Stimulated activated CD8-positive, alpha-beta memory T cell treated with anti-CD3 and anti-CD28 coated beads, Interleukin-4, amount 100 ng/mL, for 48 hours (primary cell): ENCODE measurements around the gene C2orf76.
"Not testable (repeated sequence)": the region's sequence is repeated elsewhere in the genome, so short reads cannot be mapped to it uniquely, and the experiment has no call there.

Experiments used
- DNase-seq: peaks from one replicate; pipeline ENCODE4 v3.0.0-alpha.2; 2020

Gene C2orf76

DNA sequence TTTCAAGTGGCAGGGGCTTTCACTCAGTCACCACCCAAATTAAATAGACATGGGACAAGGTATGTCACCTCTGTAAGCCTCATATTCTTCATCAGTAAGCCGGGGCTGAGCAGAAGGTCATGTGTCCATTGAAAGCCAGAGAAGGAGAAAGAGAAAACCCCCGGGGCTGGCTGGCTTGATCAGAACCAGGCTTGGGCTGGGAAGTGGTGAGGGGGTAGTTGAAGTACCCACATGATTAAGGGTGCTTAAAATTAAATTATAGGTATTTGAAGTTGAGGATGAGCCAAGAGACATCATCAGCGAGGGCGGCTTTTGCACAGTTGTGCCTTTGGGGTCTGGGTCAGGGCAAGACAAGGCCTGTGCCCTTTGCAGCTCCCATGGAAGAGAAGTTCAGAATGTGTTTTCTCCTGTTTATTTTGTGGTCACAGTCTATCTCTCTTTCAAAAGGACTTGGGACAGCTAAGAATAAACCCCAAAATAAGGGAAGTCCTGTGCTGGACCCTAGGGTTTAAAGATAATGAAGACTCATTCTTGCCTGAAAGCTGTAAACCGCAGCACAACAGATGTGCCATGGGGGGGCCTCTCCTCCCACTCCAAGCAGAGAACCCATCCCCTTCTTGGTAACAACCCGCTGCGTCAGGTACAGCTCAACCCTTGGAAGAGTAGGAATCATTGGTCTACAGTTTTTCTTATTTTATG, 10.8 kb upstream of the C2orf76 start:
- no peak for DNase-seq

DNA sequence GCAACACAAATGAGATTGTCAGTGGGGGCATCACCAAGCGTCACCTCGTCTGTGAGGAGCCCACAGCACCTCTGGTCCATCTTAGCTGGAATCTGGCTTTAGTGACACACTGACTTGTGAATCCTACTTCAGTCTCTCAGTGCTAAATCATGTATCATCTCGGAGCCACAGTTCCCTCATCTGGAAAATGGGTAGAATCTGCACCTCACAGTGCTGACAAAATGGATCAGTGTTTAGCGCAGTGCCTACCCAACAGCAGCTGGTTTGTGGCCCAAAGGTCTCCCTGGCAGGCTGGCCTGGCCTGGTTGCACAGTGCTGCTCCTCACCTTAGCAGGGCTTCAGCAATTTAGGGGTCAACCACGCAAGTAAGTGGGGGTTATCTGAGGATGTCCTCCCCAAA, 10.2 kb upstream of the C2orf76 start:
- DNase-seq: no peak

DNA sequence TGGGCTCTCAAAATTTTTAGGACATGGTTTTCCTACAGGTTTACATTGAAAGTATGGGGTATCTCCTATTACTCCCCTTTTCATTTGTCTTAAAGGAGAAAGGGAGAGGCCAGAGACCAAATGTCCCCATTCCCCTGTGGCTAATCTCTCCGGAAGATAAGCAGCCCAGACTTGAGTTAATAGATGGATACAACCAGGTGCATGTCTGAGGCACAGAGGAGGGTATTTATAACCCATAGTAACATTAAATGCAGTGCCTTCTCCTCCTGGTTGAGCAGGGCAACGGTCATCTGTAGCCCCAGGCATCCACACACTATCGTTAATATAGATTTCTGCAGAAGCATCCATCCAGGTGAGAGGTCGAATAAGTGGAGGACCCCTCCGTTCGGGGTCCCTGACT, 9.8 kb upstream of the C2orf76 start:
- not testable (repeated sequence) for DNase-seq

DNA sequence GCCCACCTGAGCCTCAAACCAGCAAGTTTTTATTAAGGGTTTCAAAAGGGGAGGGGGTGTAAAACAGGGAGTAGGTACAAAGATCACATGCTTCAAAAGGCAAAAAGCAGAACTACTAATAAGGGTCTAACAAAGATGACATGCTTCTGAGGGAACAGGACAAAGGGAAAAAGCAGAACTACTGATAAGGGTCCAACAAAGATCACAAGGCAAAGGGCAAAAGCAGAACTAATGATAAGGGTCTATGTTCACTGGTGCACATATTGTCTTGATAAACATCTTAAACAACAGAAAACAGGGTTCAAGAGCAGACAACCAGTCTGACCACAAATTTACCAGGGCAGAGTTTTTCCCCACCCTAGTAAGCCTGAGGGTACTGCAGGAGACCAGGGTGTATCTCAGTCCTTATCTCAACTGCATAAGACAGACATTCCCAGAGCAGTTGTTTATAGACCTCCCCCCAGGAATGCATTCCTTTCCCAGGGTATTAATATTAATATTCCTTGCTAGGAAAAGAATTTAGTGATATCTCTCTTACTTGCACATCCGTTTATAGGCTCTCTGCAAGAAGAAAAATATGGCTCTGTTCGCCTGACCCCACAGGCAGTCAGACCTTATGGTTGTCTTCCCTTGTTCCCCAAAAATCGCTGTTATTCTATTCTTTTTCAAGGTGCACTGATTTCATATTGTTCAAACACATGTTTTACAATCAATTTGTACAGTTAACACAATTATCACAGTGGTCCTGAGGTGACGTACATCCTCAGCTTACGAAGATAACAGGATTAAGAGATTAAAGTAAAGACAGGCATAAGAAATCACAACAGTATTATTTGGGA, 7.5 kb upstream of the C2orf76 start:
- DNase-seq: not testable (repeated sequence)

DNA sequence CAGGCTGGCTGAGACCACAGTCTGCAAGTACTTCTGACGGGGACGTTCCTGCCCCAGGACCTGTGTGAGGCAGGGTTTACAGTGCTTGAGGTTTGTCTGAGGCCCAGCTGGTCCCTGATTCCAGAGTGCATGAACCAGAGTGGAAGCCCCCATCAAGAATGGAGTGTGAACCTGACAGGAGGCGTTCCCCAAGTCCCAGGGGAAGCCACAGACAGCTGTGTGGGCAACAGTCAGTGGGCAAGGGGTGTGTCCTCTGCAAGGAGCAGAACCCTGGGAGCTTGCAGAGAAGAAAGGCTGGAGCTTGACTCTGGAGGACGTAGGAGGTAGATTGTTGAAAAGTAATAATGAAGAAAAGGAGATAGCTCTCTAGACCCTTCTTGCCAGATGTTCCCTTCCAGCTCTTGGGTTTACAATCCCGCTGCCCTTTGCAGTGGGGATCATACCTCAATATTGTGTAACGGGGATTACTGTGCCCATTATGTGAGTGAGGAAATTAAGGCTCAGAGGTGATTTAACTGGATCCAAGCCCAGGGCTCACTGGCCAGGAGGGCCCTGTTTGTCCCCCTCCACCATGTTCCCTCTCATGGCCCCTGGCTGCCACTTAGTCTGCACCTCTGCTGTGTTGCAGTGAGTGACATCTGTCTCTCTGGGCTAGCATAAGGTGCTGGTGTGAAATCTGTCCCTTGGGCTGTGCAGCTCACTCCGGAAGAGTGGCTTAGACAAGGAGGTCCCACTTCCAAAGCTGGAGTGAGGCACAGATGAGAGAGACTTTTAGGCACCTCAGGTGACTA, 6.3 kb upstream of the C2orf76 start:
- DNase-seq: no peak

DNA sequence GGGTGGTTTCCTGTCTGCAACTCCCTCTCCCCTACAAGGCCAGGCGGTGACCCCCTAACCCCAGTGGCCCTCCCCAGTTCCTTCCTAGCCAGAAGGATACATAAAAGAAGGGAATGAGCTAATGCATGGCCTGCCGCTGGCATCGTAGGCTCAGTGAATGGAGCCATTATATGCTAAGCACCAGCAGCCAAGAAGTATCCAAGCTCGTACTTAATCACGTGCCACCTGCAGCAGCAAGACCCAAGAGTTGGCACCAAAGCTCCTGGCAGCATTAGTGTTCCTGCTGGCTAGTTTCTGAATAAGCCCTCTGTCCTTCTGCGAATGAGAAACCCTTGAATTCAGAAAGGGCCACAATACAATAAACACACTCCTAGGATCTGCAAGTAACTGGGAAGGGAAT, 4.5 kb upstream of the C2orf76 start:
- no peak for DNase-seq

DNA sequence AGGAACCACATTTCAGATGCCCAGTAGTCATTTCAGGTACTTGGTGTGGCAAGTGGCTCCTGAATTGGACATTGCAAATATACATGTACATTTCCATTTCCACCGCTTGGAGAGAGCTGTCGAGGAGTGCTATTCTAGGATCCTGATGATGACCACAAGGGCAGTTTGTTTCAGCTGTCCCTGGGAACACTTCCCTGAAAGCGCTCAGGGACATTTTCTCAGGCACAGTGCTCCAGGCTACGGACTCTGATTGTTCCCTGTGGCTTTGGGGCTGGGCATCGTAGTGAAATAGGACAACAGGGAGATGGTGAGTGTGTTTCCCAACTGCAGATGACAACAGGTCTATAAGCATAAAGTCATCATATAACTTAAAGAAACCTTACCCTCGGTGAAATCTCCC, 3.2 kb upstream of the C2orf76 start:
- no peak for DNase-seq

DNA sequence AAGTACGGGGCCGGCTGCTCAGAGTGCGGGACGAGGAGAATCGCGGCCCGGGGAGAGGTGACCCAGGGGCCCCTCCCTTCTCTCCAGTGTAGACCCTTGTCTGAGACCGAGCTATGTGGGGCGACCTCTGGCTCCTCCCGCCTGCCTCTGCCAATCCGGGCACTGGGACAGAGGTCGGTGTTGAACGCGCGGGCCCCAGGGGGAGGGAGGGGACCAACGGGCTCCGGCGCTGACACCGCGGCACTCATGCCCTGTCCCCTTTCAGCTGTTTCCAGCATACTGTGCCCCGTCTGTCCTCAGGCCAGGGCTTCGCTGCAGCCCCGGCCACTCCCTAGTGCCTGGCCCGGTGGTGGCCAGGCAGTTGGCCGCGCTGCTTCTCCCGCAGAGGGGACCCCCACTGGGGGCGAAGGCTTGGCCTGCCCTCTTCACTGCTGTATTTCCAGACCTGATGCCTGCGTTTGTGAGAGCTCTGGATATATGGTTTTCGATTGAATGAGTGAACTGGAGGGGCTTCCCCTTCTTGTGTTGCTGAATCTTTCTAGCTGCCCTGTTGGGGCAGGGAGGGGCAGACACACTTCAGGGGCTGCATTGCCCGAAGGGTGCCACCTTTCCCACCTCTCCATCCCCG, 952 bp upstream of the C2orf76 start:
- DNase-seq: peak; percentile 75

DNA sequence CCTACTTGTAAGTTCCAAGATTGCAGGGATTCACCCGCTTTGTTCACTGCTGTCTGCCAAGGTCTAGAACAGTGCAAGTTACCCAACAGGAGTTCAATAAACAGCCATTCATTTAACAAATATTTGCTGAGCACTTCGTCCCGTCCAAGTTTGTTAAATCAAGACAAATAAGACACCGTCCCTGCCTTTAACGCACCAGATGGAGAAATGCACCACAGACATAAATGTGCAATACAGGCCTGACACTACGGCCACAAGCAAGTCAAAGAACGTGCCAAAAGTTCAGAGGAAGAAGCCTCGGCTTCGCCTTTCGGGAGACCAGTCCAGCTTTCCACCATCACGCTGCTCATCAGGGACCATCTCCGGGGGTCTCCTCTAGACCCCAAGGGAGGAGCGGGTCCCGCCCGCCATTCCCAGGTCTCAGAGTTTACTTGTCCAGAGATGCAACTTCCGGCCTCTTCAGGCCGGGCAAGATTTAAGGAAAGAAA, 429 bp downstream of the C2orf76 start:
- DNase-seq: no peak

DNA sequence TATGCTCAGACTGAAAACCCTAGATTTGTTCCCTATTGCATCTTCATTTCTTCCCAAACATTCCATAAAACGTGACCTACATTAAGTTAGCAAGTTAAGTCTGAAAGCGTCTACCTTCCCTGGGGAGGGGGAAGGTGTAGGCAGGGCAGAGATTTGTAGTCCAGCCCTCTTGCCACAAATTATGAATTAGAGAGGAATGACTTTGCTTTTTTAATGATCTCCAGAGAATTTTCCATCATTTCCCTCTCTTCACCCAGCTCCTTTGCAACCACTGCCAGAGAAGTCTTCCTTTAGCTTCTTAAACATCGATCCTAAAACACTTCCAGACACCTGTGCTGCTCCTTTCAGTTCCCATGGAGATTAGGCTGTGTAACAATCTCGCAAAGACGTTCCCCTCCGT, 1.2 kb downstream of the C2orf76 start:
- DNase-seq: no peak

DNA sequence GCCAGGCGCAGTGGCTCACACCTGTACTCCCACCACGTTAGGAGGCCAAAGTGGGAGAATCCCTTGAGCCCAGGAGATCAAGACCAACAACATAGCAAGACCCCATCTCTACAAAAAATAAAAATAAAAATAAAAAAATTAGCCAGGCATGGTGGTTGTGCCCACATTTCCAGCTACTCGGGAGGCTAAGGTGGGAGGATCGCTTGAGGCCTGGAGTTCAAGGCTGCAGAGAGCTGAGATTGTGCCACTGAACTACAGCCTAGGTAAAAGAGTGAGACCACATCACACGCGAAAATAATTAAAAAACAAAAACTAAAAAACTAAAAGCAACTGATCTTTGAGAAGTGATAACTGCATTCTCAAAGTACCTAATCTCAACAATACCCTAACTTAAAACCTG, 1.8 kb downstream of the C2orf76 start:
- DNase-seq: no peak

DNA sequence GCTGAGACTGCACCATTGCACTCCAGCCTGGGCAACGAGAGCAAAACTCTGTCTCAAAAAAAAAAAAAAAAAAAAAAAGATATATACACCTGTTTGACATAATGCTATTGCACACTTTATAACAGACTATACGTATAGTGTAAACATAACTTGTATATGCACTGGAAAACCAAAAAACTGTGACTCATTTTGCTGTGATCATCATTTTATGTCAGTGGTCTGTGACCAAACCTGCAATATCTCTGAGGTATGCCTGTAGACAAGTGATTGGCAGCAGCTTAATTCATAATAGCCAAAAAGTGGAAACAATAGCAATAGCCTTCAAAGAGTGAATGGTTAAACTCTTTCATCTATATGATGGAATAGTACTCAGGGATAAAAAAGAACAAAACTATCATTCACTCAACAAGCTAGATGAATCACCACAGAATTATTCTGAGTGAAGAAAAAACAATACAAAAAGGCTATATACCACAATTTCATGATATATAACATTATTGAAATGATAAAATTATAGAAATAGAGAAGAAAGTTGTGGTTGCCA, 6.1 kb downstream of the C2orf76 start:
- DNase-seq: no peak

DNA sequence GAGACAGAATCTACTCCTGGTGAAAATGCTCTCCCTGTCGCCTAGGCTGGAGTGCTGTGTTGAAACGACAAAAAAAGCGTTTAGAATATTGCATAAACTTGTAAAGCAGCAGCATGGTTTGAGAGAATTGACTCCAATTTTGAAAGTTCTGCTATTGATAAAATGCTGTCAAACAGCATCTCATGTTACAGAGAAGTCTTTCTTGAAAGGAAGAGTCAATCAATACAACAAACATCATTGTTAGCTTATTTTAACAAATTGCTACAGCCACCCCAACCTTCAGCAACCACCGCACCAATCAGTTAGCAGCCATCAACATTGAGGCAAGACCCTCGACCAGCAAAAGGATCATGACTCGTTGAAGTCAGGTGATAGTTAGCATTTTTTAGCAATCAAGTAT, 6.9 kb downstream of the C2orf76 start:
- DNase-seq: no peak

DNA sequence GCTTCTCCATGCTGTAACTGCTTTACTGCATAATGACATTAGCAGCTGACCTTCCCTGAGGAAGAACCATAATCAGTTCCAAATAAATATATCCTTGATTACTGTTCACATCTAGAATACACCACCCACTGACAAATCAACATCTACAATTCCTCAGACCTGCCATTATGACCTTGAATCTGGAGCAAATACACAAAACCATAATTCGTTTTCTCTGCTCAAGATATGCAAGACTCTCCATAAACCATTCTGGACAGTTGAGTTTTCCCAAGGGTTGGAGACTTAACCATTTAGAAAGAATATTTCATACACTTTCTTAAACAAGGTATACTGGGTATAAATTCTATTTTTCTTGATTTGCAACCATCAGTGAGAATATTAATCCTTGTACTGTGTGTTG, 11.8 kb downstream of the C2orf76 start:
- DNase-seq: no peak

DNA sequence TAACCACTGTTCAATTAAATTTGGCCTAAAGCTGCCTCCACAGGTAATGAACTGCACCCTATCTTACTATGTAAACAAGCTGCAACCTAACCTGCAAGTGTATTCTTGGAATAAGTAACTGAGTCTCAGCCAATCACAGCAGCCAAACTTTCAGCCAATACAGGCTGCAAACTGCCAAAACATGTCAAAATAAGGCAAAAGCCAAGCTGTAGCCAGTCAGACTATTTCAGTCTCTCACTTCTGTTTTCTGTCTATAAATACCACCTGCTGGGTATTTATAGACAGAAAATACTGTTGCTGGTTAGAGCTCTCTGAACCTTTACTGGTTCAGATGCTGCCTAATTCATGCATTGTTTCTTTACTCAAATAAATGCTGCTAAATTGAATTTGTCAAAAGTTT, 14.3 kb downstream of the C2orf76 start:
- no peak for DNase-seq

DNA sequence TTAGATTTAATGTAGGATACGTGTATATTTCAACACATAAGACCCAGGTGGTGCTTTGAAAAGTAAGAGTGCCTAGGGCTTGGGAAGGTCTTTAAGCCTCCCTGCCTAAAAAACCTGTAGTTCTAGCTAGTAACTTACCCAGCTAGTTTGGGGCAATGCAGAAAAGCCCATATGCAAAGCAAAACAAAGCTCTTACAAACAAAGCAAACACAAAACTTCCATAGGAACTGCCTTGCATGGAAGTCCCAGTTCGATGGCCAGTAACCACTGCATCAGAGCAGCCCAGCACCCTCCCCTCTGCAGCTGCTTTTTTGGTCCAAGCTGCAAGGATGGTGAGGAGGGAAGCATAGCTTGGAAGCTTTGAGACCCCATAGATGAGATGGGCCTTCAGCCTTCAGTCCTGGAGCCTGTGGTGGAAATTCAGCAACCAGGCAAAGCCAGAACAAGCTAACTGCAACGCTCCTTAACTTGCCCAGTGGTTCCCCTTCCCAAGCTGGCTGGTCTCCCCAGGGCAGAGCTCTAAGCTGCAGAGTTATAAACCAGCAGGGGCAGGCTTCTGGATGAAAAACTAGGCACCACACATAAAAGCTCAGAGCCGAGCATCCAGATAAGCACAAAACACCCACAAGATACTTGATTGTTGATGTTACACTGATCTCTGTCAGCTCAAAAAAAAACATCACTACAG, 16.2 kb downstream of the C2orf76 start:
- DNase-seq: no peak

DNA sequence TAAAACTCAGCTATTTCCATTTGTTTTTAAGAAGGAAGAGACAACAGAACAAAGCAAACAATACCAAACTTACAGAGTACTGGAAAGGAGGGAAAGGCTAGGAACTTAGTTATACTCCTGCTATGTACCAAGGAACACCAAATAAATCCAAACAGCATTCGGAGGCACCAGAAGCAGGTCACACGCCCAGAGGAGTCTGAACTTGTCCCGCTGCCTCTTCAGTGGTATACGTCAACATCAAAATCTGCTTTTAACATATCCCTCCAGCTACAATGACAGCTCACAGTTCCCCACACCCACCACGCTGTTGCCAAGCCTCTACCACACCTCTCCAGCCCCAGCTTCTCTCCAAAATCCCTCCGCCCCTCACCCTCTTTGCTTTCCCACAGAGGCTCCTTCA, 17.3 kb downstream of the C2orf76 start:
- DNase-seq: no peak

DNA sequence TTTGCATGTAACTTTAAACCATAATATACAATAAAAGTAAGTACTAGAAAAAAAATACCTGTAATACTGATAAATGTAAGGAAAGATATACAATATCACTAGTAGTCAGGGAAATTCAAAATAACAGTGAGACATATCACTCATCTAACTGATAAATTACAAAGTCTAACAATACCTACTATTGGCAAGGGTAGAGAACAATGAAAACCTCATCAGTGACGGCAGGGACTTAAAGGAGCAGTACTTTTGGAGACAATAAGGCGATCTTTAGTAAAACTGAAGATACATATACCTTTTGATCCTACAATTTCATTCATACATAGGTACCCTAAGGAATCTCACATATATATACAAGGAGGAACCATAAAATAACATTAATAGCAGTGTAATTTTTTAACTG, 24.9 kb downstream of the C2orf76 start:
- DNase-seq: no peak

DNA sequence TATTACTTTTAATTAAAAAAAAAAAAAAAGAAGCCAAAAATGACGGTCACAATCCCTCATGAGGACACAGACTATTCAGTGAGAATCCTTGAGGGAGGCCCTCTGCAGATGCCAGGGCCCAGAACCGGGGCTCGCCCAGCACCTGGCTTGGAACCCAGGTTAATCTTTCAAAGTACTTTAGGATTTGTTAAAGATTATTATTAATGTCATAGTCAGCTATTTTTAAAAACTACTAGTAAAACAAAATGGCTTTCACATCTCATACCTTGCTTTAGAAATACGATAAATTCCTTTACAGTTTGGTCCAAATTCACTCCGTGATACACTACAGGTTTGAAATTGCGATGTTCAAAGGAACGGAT, 27.1 kb downstream of the C2orf76 start:
- DNase-seq: no peak

DNA sequence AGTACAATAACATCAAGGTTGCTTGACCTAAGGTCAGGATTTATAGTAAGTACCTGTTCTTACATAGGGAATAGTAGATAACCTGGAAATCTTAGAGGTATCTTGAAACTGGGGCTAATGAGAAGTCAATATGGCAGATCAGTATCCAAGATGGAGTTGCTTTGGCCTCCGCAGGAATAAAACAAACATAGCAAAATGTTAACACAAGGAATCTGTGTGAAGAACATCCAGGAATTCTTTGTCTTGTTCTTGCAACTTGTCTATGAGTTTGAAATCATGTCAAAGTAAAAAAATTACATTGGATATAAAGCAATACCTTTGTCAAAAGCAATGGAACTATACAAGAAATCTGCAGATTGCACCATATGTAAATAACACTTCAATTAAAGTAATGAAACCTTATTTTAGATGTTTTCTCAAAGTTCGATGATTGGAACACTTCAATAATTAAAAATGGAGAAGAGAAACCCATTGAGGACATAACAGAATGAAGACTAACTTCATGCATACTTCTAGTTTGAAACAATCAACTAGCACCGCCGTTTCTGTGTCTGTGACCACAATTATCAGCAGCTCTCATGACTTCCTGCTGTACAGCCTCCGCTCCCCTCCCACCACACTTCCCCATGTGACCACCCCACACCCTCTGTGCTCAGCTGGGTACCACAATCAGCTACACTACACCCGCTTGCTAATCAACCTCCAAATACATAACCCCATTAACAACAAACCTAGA, 27.6 kb downstream of the C2orf76 start:
- peak; percentile 36 for DNase-seq

DNA sequence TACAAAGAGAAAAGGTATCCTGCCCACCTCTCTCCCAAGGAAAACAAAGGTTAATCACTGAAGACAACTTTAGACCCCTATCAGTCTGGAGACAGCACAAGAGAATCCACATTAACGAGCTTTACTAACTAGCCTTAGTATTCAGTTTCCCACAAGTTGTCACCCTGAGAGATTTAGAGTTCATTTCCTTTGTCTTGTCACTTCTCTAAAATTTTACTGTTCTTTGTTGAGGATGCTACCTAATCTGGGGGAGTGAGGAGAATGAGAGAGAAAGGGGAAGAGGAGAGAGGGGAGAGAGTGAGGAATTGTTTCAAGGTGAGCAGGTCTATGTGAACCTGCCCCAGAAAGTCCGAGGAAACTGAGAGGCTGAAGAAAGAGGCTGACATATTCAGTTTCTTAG, 28.4 kb downstream of the C2orf76 start:
- DNase-seq: no peak

DNA sequence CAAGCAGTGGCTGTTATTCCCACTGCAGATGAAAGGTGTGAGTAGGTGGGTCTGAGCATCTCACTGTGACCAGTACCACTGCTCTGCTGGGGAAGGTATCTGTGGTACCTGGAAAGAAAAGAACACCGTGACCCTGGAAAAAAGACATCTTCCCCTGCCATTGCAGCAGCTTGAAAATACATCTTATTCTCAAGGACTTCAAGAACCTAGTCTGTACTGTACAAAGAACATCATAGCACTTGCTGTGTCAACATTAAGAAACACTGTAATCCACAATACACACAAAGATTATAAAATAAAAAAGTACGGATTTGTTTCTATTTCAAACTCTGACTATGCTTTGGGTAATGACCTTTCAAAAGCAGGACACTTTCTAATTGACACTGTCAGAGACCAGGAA, 28.9 kb downstream of the C2orf76 start:
- no peak for DNase-seq
